Activated CD4-positive, alpha-beta T cell treated with anti-CD3 and anti-CD28 coated beads for 48 hours (primary cell): ENCODE data around the gene BTBD19.

Source experiments
- DNase-seq: peaks from one replicate; pipeline ENCODE4 v3.0.0-alpha.2; 2020

The BTBD19 gene

DNA sequence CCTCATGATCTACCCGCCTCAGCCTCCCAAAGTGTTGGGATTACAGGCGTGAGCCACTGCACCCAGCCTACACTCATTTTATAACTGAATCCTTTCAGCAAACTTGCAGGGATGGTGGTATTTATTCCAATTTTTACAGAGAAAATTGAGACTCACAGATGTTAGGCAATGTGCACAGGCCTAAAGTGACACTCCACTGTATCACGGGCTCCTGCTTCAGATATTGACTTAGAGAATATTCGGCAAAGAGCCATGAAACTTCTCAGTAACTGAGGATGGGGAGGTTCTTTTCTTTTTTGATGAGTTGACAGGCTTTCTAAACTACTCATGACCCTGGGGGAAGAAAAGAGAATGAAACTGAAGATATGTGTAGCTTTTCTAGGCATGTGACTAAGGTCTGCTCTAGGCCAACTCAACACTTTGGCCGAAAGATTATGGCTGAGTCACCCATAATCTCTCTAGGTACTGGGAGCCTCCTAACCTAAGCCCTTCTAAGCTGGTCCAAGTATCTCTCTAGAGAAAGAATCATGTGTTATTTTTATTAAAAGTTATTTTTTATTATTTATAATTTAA lies 54.6 kb downstream of the BTBD19 start:
- DNase-seq: no peak
